ENCODE measurements around the gene TLR5. TPM values are rescaled to one million over a fixed set of nuclear protein-coding genes. Genes with fewer than 3 reads are reported as not detected.

TLR5 gene
- polyA plus RNA-seq, 3 donors: 35.5 to 58.0 (median 45.7) TPM

DNA sequence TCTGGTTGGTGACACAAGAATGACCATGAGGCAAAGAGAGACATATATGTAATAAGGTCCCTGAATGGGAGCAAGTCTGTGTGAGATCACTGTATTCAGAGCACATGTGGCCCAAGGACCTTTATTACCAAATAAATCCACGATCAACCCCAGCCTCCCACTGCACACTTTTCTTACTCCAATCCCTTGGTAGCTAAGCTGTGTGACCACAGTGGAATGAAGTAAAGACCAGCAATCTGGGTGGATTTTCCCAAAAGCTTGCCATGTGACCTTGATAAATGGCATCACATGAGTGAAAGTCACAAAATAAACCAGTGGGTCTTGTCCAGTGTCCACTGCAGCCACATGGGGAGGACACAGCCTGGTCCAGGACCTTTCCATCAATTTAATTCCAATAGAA, 36.7 kb upstream of the TLR5 start:
- H3K4me2 ChIP-seq (replicated peaks; ENCODE audit: extremely low read depth, low read length, poor library complexity, severe bottlenecking): peak overlapping the region; percentile 62
- Mint-ChIP-seq H3K4me3 (no peak overlapping the region), H3K9me3 (peaks cover 0 to 5% (median 0%) of the 10 kb centered on the region in 7 donors), H3K4me1 (peaks cover 90% of the 10 kb centered on the region), H3K27me3 (ENCODE audit: low read depth in 3 of 3) (peaks cover 0 to 1% (median 0%) of the 10 kb centered on the region in 3 donors), H3K36me3 (peaks cover 0 to 8% of the 10 kb centered on the region in 2 donors), H3K27ac (peak overlapping the region; percentile 94 to 99 (median 98))
- no peaks in the 10 kb centered on the region for H4K20me1 ChIP-seq (ENCODE audit: insufficient read depth, low read length)
- peaks cover 82 to 94% of the 10 kb centered on the region in 2 donors for H3K4me1 ChIP-seq (ENCODE audit: control insufficient read depth in 1 of 2, insufficient read depth in 2 of 2, low read length in 2 of 2)
- H3K9me3 ChIP-seq (replicated peaks in 1 of 2; ENCODE audit: control insufficient read depth in 1 of 2, insufficient read depth in 1 of 2, low read length in 2 of 2): no peaks in the 10 kb centered on the region
- peak in 1 of 3 donors; percentile 67 for DNase-seq
- no peak overlapping the region for H3K9ac ChIP-seq (ENCODE audit: insufficient read depth, low read length, poor library complexity, severe bottlenecking)
- no peaks in the 10 kb centered on the region for H3K79me2 ChIP-seq (ENCODE audit: insufficient read depth, low read length)
- intact Hi-C loops (cut with micrococcal nuclease): loop anchor here in 1 of 2 donors (5.0 kb wide), 1 partner anchor 37 kb away; the partner anchor contains the start of gene TLR5
- H3K4me3 ChIP-seq (replicated peaks in 1 of 3; ENCODE audit: low read depth in 2 of 3, low read length in 3 of 3): peak overlapping the region in 1 of 3 experiments; percentile 60
- no CpG with 5 or more reads among the region's 1 CpG for WGBS (ENCODE audit: insufficient coverage)
- TF ChIP-seq, protein P1, sequence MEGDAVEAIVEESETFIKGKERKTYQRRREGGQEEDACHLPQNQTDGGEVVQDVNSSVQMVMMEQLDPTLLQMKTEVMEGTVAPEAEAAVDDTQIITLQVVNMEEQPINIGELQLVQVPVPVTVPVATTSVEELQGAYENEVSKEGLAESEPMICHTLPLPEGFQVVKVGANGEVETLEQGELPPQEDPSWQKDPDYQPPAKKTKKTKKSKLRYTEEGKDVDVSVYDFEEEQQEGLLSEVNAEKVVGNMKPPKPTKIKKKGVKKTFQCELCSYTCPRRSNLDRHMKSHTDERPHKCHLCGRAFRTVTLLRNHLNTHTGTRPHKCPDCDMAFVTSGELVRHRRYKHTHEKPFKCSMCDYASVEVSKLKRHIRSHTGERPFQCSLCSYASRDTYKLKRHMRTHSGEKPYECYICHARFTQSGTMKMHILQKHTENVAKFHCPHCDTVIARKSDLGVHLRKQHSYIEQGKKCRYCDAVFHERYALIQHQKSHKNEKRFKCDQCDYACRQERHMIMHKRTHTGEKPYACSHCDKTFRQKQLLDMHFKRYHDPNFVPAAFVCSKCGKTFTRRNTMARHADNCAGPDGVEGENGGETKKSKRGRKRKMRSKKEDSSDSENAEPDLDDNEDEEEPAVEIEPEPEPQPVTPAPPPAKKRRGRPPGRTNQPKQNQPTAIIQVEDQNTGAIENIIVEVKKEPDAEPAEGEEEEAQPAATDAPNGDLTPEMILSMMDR (IDR thresholded peaks at IDR 0.05): no peak
- H3K36me3 ChIP-seq (replicated peaks in 1 of 2; ENCODE audit: control insufficient read depth in 1 of 2, insufficient read depth in 2 of 2, low read length in 2 of 2): no peaks in the 10 kb centered on the region
- no peaks in the 10 kb centered on the region for H3K27me3 ChIP-seq (ENCODE audit: control insufficient read depth in 2 of 2, insufficient read depth in 2 of 2, low read length in 2 of 2)
- H3K27ac ChIP-seq (ENCODE audit: low read depth in 1 of 2, low read length in 2 of 2): peak overlapping the region; percentile 96 to 97
- no peak overlapping the region for H2AFZ ChIP-seq (ENCODE audit: insufficient read depth, low read depth, low read length, poor library complexity, severe bottlenecking)

DNA sequence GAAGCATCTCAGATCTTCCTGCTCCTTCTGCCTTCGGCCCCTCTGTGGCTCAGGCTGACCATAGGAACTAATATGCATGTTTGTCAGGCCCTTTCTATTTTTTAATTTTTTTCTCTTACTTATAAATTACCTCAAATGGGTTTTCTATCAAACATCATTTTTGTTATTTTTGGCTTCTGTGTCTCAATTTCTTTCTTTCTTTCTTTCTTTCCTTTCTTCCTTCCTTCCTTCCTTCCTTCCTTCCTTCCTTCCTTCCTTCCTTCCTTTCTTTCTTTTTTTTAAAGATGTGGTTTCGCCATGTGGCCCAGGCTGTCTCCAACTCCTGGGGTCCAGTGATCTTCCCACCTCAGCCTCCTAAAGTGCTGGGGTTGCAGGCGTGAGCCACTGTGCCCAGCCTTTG, 36.2 kb upstream of the TLR5 start:
- H3K9ac ChIP-seq (ENCODE audit: insufficient read depth, low read length, poor library complexity, severe bottlenecking): no peak overlapping the region
- peak overlapping the region in 1 of 3 experiments; percentile 60 for H3K4me3 ChIP-seq (replicated peaks in 1 of 3; ENCODE audit: low read depth in 2 of 3, low read length in 3 of 3)
- H2AFZ ChIP-seq (ENCODE audit: insufficient read depth, low read depth, low read length, poor library complexity, severe bottlenecking): no peak overlapping the region
- no peaks in the 10 kb centered on the region for H3K36me3 ChIP-seq (replicated peaks in 1 of 2; ENCODE audit: control insufficient read depth in 1 of 2, insufficient read depth in 2 of 2, low read length in 2 of 2)
- intact Hi-C loops (cut with micrococcal nuclease): loop anchor here in 1 of 2 donors (5.0 kb wide), 1 partner anchor 37 kb away; the partner anchor contains the start of gene TLR5
- H3K79me2 ChIP-seq (ENCODE audit: insufficient read depth, low read length): no peaks in the 10 kb centered on the region
- TF ChIP-seq, protein P1 (IDR thresholded peaks at IDR 0.05): no peak
- Mint-ChIP-seq H3K4me3 (no peak overlapping the region), H3K27me3 (ENCODE audit: low read depth in 3 of 3) (peaks cover 0 to 1% (median 0%) of the 10 kb centered on the region in 3 donors), H3K27ac (peak overlapping the region; percentile 94 to 99 (median 98)), H3K36me3 (peaks cover 0 to 8% of the 10 kb centered on the region in 2 donors), H3K4me1 (peaks cover 92% of the 10 kb centered on the region), H3K9me3 (peaks cover 0 to 5% (median 0%) of the 10 kb centered on the region in 7 donors)
- no peaks in the 10 kb centered on the region for H4K20me1 ChIP-seq (ENCODE audit: insufficient read depth, low read length)
- WGBS (ENCODE audit: insufficient coverage): 86% methylated on average over 1 of the region's 3 CpGs
- no peak overlapping the region for H3K4me2 ChIP-seq (replicated peaks; ENCODE audit: extremely low read depth, low read length, poor library complexity, severe bottlenecking)
- no peaks in the 10 kb centered on the region for H3K27me3 ChIP-seq (ENCODE audit: control insufficient read depth in 2 of 2, insufficient read depth in 2 of 2, low read length in 2 of 2)
- peaks cover 85 to 98% of the 10 kb centered on the region in 2 donors for H3K4me1 ChIP-seq (ENCODE audit: control insufficient read depth in 1 of 2, insufficient read depth in 2 of 2, low read length in 2 of 2)
- no peaks in the 10 kb centered on the region for H3K9me3 ChIP-seq (replicated peaks in 1 of 2; ENCODE audit: control insufficient read depth in 1 of 2, insufficient read depth in 1 of 2, low read length in 2 of 2)
- DNase-seq: no peak
- H3K27ac ChIP-seq (ENCODE audit: low read depth in 1 of 2, low read length in 2 of 2): peak overlapping the region; percentile 96 to 97

All from CD14-positive monocyte (primary cell).